ENCODE measurements around the gene RECQL5. TPM values are rescaled to one million over a fixed set of nuclear protein-coding genes. Genes with fewer than 3 reads are reported as not detected.

Gene RECQL5
- total and polyA plus RNA-seq, 2 of the 8 experiments (the other 6 are each of a cell fraction or from before 2014, with no cell fraction given), result 15.1 to 41.1 TPM

- TF ChIP-seq TAF1 (IDR thresholded peaks at IDR 0.05; ENCODE audit: low read depth, low read length) (no peak), CEBPB (IDR thresholded peaks at IDR 0.05; ENCODE audit: low read depth, low read length) (no peak), BACH1 (IDR thresholded peaks at IDR 0.05; ENCODE audit: low read length) (no peak), YY1 (IDR thresholded peaks at IDR 0.05; ENCODE audit: low read depth, low read length) (no peak), TBP (IDR thresholded peaks at IDR 0.05; ENCODE audit: low read depth, low read length) (no peak)
Observed at GRCh38 chr17:75624021-75624420, 42.9 kb downstream of the RECQL5 start (continued).

Measured in H1 (cell line).